Measurements from ENCODE around the gene SLC29A2. TPM values are rescaled to one million over a fixed set of nuclear protein-coding genes. Genes with fewer than 3 reads are reported as not detected.

The SLC29A2 gene
- total and polyA plus RNA-seq, 2 donors (not counting 3 experiments of a cell fraction or from before 2014, with no cell fraction given): 2.4 to 5.2 TPM

- H3K36me3 ChIP-seq (ENCODE audit: control insufficient read depth in 2 of 2, extremely low read depth in 1 of 2, insufficient read depth in 2 of 2, low read length in 2 of 2): peaks cover 0 to 2% of the 10 kb centered on the region in 2 experiments
- TF ChIP-seq FOS (IDR thresholded peaks at IDR 0.05; ENCODE audit: borderline replicate concordance, insufficient read depth, low read length): no peak
- TF ChIP-seq, protein P1, sequence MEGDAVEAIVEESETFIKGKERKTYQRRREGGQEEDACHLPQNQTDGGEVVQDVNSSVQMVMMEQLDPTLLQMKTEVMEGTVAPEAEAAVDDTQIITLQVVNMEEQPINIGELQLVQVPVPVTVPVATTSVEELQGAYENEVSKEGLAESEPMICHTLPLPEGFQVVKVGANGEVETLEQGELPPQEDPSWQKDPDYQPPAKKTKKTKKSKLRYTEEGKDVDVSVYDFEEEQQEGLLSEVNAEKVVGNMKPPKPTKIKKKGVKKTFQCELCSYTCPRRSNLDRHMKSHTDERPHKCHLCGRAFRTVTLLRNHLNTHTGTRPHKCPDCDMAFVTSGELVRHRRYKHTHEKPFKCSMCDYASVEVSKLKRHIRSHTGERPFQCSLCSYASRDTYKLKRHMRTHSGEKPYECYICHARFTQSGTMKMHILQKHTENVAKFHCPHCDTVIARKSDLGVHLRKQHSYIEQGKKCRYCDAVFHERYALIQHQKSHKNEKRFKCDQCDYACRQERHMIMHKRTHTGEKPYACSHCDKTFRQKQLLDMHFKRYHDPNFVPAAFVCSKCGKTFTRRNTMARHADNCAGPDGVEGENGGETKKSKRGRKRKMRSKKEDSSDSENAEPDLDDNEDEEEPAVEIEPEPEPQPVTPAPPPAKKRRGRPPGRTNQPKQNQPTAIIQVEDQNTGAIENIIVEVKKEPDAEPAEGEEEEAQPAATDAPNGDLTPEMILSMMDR (IDR thresholded peaks at IDR 0.05; ENCODE audit: extremely low read depth in 1 of 2, insufficient read depth in 1 of 2, low read depth in 1 of 2, low read length in 2 of 2): no peak
- TF ChIP-seq JUN (IDR thresholded peaks at IDR 0.05; ENCODE audit: borderline replicate concordance, insufficient read depth, insufficient read length, low read depth): no peak
- TF ChIP-seq, protein P2, sequence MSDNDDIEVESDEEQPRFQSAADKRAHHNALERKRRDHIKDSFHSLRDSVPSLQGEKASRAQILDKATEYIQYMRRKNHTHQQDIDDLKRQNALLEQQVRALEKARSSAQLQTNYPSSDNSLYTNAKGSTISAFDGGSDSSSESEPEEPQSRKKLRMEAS (IDR thresholded peaks at IDR 0.05; ENCODE audit: insufficient read depth, insufficient read length): no peak
- no peak for TF ChIP-seq EZH2 (IDR thresholded peaks at IDR 0.05; ENCODE audit: borderline replicate concordance, low read depth, low read length, severe bottlenecking)
- TF ChIP-seq GATA2 (IDR thresholded peaks at IDR 0.05; ENCODE audit: insufficient read depth, insufficient read length, low read depth, low read length): no peak
- no peak for TF ChIP-seq POLR2A (IDR thresholded peaks at IDR 0.05; ENCODE audit: low read depth, low read length)
- no peak for TF ChIP-seq MYC (IDR thresholded peaks at IDR 0.05; ENCODE audit: low read depth, low read length)
- TF ChIP-seq POLR2AphosphoS5 (IDR thresholded peaks at IDR 0.05; ENCODE audit: insufficient read depth, low read depth, low read length): no peak
- H2AFZ ChIP-seq (ENCODE audit: low read depth, low read length): no peak overlapping the region
- no peak overlapping the region for H3K27ac ChIP-seq (ENCODE audit: insufficient read depth, low read depth, low read length)
- H3K4me1 ChIP-seq (ENCODE audit: control insufficient read depth, extremely low read depth, insufficient read depth, low read length): peaks cover 25% of the 10 kb centered on the region
- no peak overlapping the region for H3K4me3 ChIP-seq (replicated peaks in 1 of 3; ENCODE audit: insufficient read depth in 1 of 3, low read depth in 1 of 3, low read length in 3 of 3)
- H3K9ac ChIP-seq (replicated peaks; ENCODE audit: extremely low read depth, insufficient read depth, low read length): no peak overlapping the region
- H3K79me2 ChIP-seq (ENCODE audit: control insufficient read depth, insufficient read depth, low read length): no peaks in the 10 kb centered on the region
- H4K20me1 ChIP-seq (replicated peaks; ENCODE audit: control insufficient read depth, extremely low read depth, insufficient read depth, low read length): no peaks in the 10 kb centered on the region
- no TSS peak for BruUV-seq (replicated peaks)
- no peak overlapping the region for H3K4me2 ChIP-seq (ENCODE audit: insufficient read depth, low read length)
- FAIRE-seq: no peak
- no peaks in the 10 kb centered on the region for H3K9me3 ChIP-seq (replicated peaks; ENCODE audit: control insufficient read depth, insufficient read depth, low read length)
- no peak for DNase-seq (ENCODE audit: low read depth, low spot score)
- H3K9me1 ChIP-seq (replicated peaks; ENCODE audit: control insufficient read depth, extremely low read depth, insufficient read depth, low read length): no peaks in the 10 kb centered on the region
- POLR2A ChIA-PET: no interaction called here
- intact Hi-C loops (cut with micrococcal nuclease) (no loop called here), dilution Hi-C loops (cut with MboI; ENCODE audit: extremely low pct_ligation_motif_present, low sequenced_read_pairs) (no loop called here)
- no peaks in the 10 kb centered on the region for H3K27me3 ChIP-seq (ENCODE audit: control insufficient read depth in 2 of 2, insufficient read depth in 2 of 2, low read length in 2 of 2)
- CTCF ChIA-PET: interaction anchor here (8.7 kb wide), 1 partner anchor 19 kb away, joined by 225 read pairs; the partner anchor contains the start of gene CD248
These were observed 39.0 kb downstream of the SLC29A2 start for GRCh38 chr11:66332371-66333219.
